Spleen (tissue), 11 donors: ENCODE measurements around the gene PRRG1. TPM values are rescaled to one million over a fixed set of nuclear protein-coding genes. Genes with fewer than 3 reads are reported as not detected.
A peak's percentile ranks its signal among the peaks of the same experiment; 100 is the strongest.

Experiments used
- DNase-seq: peaks from one replicate; pipeline ENCODE4 v3.0.0-alpha.2; 2020
- H3K27ac ChIP-seq, 8 donors: fragments of 200-600 bp; sonication (generic) in 7 of 8; 1 replicate in 4 of 8; 2 replicates in 4 of 8; pipeline versions ENCODE4 v1.5.0 to v1.8.0; 2016 to 2021; ENCODE audit warnings: inconsistent platforms in 4 of 8, mild to moderate bottlenecking in 4 of 8, moderate library complexity in 1 of 8
- H3K27me3 ChIP-seq, 7 donors: fragments of 200-600 bp; sonication (generic) in 6 of 7; replicated peaks in 1 of 7; 1 replicate in 4 of 7; 2 replicates in 3 of 7; pipeline versions ENCODE4 v1.5.0 to v1.8.0; 2016 to 2021; ENCODE audit warnings: inconsistent platforms in 3 of 7, mild to moderate bottlenecking in 1 of 7
- H3K36me3 ChIP-seq, 6 donors: fragments of 200-600 bp; sonication (generic) in 5 of 6; 1 replicate in 4 of 6; 2 replicates in 2 of 6; pipeline versions ENCODE4 v1.5.0 to v1.8.0; 2016 to 2021; ENCODE audit warnings: inconsistent platforms in 2 of 6
- H3K4me1 ChIP-seq, 6 donors: fragments of 200-600 bp; sonication (generic) in 5 of 6; 1 replicate in 3 of 6; 2 replicates in 3 of 6; pipeline versions ENCODE4 v1.5.0 to v1.8.0; 2016 to 2021; ENCODE audit warnings: inconsistent platforms in 3 of 6
- H3K4me3 ChIP-seq, 8 donors: fragments of 200-600 bp; sonication (generic) in 7 of 8; 1 replicate in 4 of 8; 2 replicates in 4 of 8; pipeline versions ENCODE4 v1.5.0 to v1.8.0; 2016 to 2021; ENCODE audit warnings: inconsistent platforms in 4 of 8, mild to moderate bottlenecking in 4 of 8, moderate library complexity in 2 of 8
- H3K9me3 ChIP-seq, 8 donors: fragments of 200-600 bp; sonication (generic) in 7 of 8; 1 replicate in 4 of 8; 2 replicates in 4 of 8; pipeline versions ENCODE4 v1.5.0 to v1.8.0; 2016 to 2021; ENCODE audit warnings: inconsistent platforms in 4 of 8
- POLR2A ChIP-seq, 3 donors: fragments of 450-650 bp; IDR thresholded peaks; one replicate each; pipeline ENCODE4 v1.5.1; 2017; ENCODE audit warnings: antibody characterized with exemption in 3 of 3, mild to moderate bottlenecking in 1 of 3
- POLR2AphosphoS5 ChIP-seq, 3 donors: sonication (generic); formaldehyde crosslinking; IDR thresholded peaks; one replicate each; pipeline ENCODE4 v1.5.1; 2017; ENCODE audit warnings: antibody characterized with exemption in 3 of 3
- WGBS, 5 donors: extraction: QIAGEN DNeasy Blood & Tissue Kit in 3 of 5; methylation state at CpG; one replicate each; pipeline versions ENCODE4 v1.1.5 to v1.1.7; 2013 to 2018; 5-methylcytosine and 5-hydroxymethylcytosine counted together
- intact Hi-C: fragments of 100-400 bp; cut with DNase I; formaldehyde crosslinking; loops from one replicate; pipeline ENCODE4 v1.15.0; 2023; ENCODE audit warnings: low total_unique reads
- polyA plus RNA-seq, 3 donors: library from polyadenylated mRNA; stranded (reverse); fragments of 200-250 nt; gene quantifications; one replicate each; pipeline ENCODE4 v1.2.1, GENCODE V29; 2013
- total RNA-seq, 7 donors: library from RNA; depleted of rRNA in 3 of 7; stranded (reverse); fragments of >200 nt in 3 of 7; fragmentation: NEBNext Ultra II Directional in 4 of 7; extraction: Animal tissue kit (Norgen Biotek cat#: 25700) in 4 of 7; gene quantifications; one replicate each; pipeline versions ENCODE4 v1.1.0 to v1.2.1, GENCODE V29; 2016 to 2021
- TF ChIP-seq, protein P1 (sequence below), 11 experiments: fragments of 200-600 bp in 7 of 11; fragments of 450-650 bp in 4 of 11; sonication (generic) in 4 of 11; IDR thresholded peaks in 8 of 11; conservative IDR thresholded peaks in 3 of 11; 1 replicate in 7 of 11; 2 replicates in 4 of 11; pipeline versions ENCODE4 v1.4.0 to v1.8.0; 2016 to 2021; ENCODE audit warnings: antibody characterized with exemption in 11 of 11, inconsistent platforms in 4 of 11, mild to moderate bottlenecking in 1 of 11
- donor health status: healthy with polysubstance abuse.
- donor health status: DM: no; HTN: no; CAD: no; lungs with moderate emphysema.
- donor health status: DM: no; HTN: no; CAD: no.
- donor health status: Bipolar disorder and iron deficiency.
- donor health status: healthy.
- donor health status: DM: no; HTN: no; CAD: no.
- donor health status: DM: yes; HTN: yes; CAD: no.

The PRRG1 gene
- total and polyA plus RNA-seq, 10 donors, result 0.41 to 12.0 (median 5.6) TPM

DNA sequence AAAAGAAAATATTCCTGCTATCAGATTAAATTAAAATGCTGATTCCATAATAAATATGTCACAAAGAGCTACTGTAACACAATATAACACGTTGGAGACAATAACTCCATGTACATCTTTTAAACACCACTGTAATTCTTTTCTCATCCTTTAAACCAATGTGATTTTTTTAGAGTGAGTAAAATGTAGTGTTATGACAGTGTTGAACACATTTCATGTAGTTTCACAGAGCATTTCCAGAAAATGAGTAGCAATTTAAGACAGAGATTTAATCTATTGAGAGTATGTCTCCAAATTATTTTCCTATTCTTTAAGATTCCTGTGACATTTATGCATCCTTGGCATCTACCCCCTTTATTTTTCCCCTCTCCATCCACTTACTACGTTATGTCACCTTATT lies 17.1 kb upstream of the PRRG1 start:
- no peaks in the 10 kb centered on the region for H3K4me1 ChIP-seq
- TF ChIP-seq POLR2A (IDR thresholded peaks at IDR 0.05) (no peak), POLR2AphosphoS5 (IDR thresholded peaks at IDR 0.05) (no peak)
- TF ChIP-seq, protein P1, sequence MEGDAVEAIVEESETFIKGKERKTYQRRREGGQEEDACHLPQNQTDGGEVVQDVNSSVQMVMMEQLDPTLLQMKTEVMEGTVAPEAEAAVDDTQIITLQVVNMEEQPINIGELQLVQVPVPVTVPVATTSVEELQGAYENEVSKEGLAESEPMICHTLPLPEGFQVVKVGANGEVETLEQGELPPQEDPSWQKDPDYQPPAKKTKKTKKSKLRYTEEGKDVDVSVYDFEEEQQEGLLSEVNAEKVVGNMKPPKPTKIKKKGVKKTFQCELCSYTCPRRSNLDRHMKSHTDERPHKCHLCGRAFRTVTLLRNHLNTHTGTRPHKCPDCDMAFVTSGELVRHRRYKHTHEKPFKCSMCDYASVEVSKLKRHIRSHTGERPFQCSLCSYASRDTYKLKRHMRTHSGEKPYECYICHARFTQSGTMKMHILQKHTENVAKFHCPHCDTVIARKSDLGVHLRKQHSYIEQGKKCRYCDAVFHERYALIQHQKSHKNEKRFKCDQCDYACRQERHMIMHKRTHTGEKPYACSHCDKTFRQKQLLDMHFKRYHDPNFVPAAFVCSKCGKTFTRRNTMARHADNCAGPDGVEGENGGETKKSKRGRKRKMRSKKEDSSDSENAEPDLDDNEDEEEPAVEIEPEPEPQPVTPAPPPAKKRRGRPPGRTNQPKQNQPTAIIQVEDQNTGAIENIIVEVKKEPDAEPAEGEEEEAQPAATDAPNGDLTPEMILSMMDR (IDR thresholded peaks at IDR 0.05 in 8 of 11, conservative IDR thresholded peaks at IDR 0.05 in 3 of 11), result no peak
- intact Hi-C loops, result no loop called here
- H3K36me3 ChIP-seq, result no peaks in the 10 kb centered on the region
- DNase-seq, result no peak
- H3K27me3 ChIP-seq, result no peaks in the 10 kb centered on the region
- no peak overlapping the region for H3K4me3 ChIP-seq
- 25 to 63% (median 52%) methylated on average over 2 of the region's 2 CpGs for WGBS, 5 donors
- no peak overlapping the region for H3K27ac ChIP-seq
- no peaks in the 10 kb centered on the region for H3K9me3 ChIP-seq

DNA sequence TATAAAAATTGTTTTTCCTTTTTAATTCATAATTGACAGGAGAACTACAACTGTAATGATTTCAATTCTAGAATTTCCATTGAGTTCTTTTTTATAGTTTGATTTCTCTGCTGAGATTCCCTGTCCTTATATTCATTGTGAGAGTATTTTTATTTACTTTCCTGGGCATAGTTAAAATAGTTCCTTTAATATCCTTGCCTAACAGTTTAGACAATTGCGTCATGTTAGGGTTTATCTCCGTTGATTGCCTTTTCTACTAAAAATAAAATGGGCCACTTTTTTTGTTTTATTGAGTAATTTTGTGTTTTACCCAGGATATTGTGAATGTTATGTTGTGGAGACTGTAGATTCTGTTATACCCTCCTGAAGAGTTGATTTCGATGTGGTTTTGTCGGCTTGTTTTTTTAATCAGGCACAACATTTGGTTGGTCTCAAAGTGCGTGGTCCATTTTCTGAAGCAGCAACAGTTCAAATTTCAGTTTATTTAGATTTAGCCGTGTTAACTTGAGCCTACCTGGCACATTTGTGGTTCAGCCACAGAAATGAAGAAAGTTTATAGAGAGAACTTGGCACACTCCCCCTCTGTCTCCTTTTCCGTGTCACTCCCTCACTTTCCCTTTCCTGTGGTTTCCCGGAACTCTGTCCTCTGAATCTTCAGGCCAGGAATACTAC lies 16.0 kb upstream of the PRRG1 start:
- intact Hi-C loops, result no loop called here
- DNase-seq, result no peak
- H3K36me3 ChIP-seq, result no peaks in the 10 kb centered on the region
- no peaks in the 10 kb centered on the region for H3K4me1 ChIP-seq
- no peak overlapping the region for H3K4me3 ChIP-seq
- no peak overlapping the region for H3K27ac ChIP-seq
- WGBS, 5 donors, result 46 to 85% (median 62%) methylated on average over 8 of the region's 8 CpGs
- H3K9me3 ChIP-seq, result no peaks in the 10 kb centered on the region
- TF ChIP-seq, protein P1 (IDR thresholded peaks at IDR 0.05 in 8 of 11, conservative IDR thresholded peaks at IDR 0.05 in 3 of 11), result no peak
- TF ChIP-seq POLR2A (IDR thresholded peaks at IDR 0.05) (no peak), POLR2AphosphoS5 (IDR thresholded peaks at IDR 0.05) (no peak)
- H3K27me3 ChIP-seq, result no peaks in the 10 kb centered on the region

DNA sequence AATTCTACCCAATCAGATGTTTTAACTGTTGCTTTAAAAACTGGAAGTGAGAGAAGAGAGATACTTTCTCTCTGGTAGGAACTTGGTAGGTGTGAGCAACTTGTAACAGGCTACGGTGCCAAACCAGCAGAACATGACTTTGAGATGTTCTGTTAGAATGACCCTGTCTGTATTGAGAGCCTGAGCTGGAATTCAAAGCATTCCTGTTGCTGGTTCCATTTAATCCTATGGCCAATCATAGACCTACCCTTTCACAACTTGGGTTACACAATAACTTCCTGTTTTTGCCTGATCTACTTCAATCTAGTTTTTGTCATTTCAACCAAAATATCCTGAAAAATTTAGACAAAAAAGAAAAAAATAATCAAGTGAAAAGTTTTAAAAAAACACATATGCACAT lies 1.7 kb upstream of the PRRG1 start:
- peaks cover 0 to 31% (median 7%) of the 10 kb centered on the region in 7 donors for H3K27me3 ChIP-seq
- H3K9me3 ChIP-seq, result no peaks in the 10 kb centered on the region
- whole genome bisulfite sequencing, 5 donors, result 58 to 91% (median 67%) methylated on average over 1 of the region's 1 CpG
- intact Hi-C loops, result no loop called here
- TF ChIP-seq, protein P1 (IDR thresholded peaks at IDR 0.05 in 8 of 11, conservative IDR thresholded peaks at IDR 0.05 in 3 of 11), result no peak
- no peak for TF ChIP-seq POLR2AphosphoS5 (IDR thresholded peaks at IDR 0.05)
- no peak for TF ChIP-seq POLR2A (IDR thresholded peaks at IDR 0.05)
- H3K4me3 ChIP-seq, result no peak overlapping the region
- no peak for DNase-seq
- H3K27ac ChIP-seq, result no peak overlapping the region
- peaks cover 0 to 4% (median 0%) of the 10 kb centered on the region in 6 donors for H3K4me1 ChIP-seq
- no peaks in the 10 kb centered on the region for H3K36me3 ChIP-seq

DNA sequence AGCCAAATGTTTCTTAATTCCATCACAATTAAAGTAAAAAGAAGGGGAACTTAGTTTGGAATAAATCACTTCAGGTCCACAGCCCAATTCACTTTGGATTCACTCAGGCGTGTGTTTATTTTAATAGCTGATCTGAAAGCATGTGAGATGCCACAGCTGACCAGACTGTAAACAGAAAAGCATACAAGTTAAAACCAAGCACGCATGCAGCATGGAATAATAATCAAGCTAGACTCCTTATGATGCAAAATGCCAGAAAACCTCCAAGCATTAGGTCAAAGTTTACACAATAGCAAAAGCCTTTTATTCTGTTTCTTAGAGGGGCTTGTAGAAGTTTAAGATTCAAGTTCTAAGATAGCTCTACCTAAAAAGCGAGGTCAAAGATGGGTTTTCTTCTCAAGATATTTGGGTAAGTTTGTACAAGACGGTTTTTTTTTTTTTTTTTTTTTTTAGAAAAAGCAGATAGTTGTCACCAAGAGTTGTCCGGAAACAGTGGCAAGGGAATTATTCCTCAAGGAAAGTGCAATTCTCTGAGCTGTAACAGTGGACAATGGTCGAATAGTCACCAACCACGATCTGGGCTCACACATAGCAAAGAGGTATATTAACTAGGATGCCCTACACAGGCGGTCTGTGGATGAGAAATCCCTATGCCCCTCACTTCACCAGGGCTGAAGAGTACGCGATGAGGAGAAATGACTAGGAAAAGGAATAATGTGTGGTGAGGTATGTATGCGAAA lies 763 bp upstream of the PRRG1 start:
- no peak for TF ChIP-seq POLR2AphosphoS5 (IDR thresholded peaks at IDR 0.05)
- TF ChIP-seq, protein P1 (IDR thresholded peaks at IDR 0.05 in 8 of 11, conservative IDR thresholded peaks at IDR 0.05 in 3 of 11), result no peak
- TF ChIP-seq POLR2A (IDR thresholded peaks at IDR 0.05), result no peak
- Histone ChIP-seq H3K27me3 (peaks cover 0 to 31% (median 7%) of the 10 kb centered on the region in 7 donors), H3K4me3 (peak overlapping the region in 5 of 8 donors; percentile 35 to 69 (median 45)), H3K36me3 (no peaks in the 10 kb centered on the region), H3K9me3 (no peaks in the 10 kb centered on the region), H3K4me1 (peaks cover 0 to 4% (median 0%) of the 10 kb centered on the region in 6 donors), H3K27ac (peak overlapping the region in 6 of 8 donors; percentile 52 to 81 (median 72))
- intact Hi-C loops, result no loop called here
- DNase-seq, result no peak
- 47 to 59% (median 56%) methylated on average over 11 of the region's 11 CpGs for WGBS, 5 donors
